ENCODE results near the gene CEP170.
A peak's percentile ranks its signal among the peaks of the same experiment; 100 is the strongest.

The CEP170 gene

GRCh38 chr1:243254927-243255790 lies at the start of gene CEP170:
Gene CEP170 (minus strand): TSS chr1:243255281. CDS start chr1:243225280, 30,001 bp downstream.
- DNase-seq, result peak; percentile 82 to 88

GRCh38 chr1:243301059-243301458 lies 46.0 kb upstream of the CEP170 start:
- DNase-seq, result no peak

DNA sequence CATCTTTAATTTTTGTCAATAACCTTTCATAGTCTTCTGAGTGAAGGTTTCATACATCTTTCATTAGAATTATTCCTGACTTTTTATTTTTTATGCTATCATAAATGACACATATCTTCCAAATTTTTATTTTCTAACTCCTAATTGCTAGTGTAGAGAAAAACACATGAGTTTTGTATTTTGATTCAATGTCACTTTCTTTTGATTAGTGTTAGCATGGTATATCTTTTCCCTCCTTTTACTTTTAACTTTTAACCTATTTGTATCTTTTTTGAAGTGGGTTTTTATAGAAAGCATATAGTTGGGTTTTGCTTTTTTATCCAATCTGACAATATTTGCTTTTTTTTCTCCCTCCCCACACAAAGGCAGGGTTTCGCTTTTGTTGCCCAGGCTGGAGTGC lies 44.0 kb upstream of the CEP170 start:
- DNase-seq, result no peak

- DNase-seq, result no peak
Measured at GRCh38 chr1:243294723-243295121, 39.6 kb upstream of the CEP170 start.

GRCh38 chr1:243293941-243294722 lies 39.1 kb upstream of the CEP170 start:
- no peak for DNase-seq

- no peak for DNase-seq
Measured at GRCh38 chr1:243292117-243292516, 37.0 kb upstream of the CEP170 start.

- DNase-seq, result no peak
Measured at GRCh38 chr1:243291292-243291691, 36.2 kb upstream of the CEP170 start.

GRCh38 chr1:243288062-243288461 lies 33.0 kb upstream of the CEP170 start:
- DNase-seq, result no peak

GRCh38 chr1:243287652-243288051 lies 32.6 kb upstream of the CEP170 start:
- no peak for DNase-seq

- no peak for DNase-seq
Measured at GRCh38 chr1:243287123-243287460, 32.0 kb upstream of the CEP170 start.

GRCh38 chr1:243286409-243287122 lies 31.5 kb upstream of the CEP170 start:
- DNase-seq, result no peak

DNA sequence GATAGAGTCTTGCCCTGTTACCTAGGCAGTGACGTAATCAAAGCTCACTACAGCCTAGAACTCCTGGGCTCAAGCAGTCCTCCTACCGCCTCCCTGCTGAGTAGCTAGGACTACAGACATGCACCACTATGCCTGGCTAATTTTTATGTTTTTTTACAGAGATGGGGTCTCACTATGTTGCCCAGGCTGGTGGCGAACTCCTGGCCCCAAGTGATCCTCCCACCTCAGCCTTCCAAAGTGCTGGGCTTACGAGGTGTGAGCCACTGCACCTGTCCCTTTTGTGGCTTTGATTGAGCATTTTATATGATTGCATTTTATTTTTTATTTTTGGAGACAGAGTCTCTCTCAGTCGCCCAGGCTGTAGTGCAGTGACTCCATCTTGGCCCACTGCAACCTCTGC lies 26.6 kb upstream of the CEP170 start:
- DNase-seq, result no peak

DNA sequence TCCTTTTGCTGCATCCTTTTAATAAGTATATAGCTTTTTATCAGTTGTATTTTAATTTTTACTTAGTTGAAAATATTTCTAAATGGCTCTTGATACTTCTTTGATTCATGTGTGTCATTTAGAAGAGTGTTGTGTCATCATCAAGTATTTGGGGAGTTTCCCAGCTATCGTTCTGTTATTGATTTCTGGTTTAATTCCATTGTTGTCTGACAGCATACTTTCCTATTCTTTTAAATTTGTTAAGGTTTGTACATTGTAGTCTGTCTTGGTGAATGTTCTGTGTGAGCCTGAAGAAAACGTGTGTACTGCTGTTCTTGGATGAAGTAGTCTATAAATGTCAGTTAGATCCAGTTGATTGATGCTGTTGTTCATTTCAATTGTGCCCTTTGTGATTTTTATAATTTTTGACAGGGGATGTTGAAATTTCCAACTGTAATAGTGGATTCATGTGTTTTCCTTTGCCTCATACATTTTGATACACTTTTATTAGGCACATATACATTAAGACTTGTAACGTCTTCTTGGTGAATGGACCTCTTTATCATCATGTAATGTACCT lies 25.6 kb upstream of the CEP170 start:
- DNase-seq, result no peak

DNA sequence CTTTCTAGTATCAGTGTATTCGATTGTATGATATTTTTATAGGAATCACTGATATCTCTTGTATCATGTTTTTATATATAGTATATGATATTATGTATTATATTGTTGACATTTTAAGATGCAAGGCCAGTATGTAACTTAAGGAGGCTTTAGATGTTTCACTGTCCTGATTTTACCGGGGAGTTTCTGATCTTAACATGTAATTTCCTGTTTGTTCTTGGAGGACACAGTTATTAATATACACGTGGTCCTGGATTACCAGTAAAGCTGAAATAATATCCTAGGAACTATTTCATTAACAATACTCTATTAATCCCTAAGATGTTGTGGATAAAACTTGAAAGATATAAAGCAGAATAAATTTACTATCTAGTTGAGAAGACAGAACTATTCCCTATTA lies 20.2 kb upstream of the CEP170 start:
- DNase-seq, result no peak

- DNase-seq, result no peak
Measured at GRCh38 chr1:243273945-243274344, 18.9 kb upstream of the CEP170 start.

DNA sequence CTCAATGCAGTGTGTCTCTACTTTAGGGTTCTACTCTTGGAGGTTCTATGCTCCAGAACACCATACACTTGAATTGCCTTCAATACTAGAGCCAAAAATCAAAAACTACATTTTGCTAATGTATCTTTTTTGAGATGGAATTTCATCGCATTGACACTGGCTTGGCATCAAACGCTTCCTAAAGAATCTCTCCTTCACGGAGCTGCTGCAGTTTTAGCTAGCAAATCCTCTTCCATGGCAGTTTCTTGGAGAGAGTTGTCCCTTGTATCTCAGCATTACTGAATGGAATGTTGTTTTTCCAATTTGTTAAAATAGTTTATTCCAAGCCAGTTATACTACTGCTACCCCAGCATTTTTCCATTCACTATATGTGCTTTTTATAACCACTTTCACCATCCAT lies 18.4 kb upstream of the CEP170 start:
- DNase-seq, result no peak

- DNase-seq, result no peak
Measured at GRCh38 chr1:243272401-243272800, 17.3 kb upstream of the CEP170 start.

DNA sequence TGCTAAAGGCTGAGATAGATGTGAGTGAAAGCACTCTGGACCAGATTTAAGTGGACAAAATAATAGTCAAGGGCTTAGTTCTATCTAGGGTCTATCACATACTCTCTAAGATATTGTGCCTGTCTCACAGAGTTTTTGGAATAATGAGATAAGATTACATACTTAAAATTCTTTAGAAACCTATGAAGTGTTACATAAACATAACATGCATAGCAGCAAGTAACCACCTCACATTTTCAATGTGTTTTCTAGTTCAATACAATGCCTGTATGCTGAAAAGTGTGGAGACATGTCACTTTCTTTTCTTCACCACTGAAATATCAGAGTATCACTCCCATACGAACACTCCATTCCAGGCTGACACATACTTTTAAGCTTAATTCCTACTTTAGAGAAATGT lies 16.9 kb upstream of the CEP170 start:
- no peak for DNase-seq

DNA sequence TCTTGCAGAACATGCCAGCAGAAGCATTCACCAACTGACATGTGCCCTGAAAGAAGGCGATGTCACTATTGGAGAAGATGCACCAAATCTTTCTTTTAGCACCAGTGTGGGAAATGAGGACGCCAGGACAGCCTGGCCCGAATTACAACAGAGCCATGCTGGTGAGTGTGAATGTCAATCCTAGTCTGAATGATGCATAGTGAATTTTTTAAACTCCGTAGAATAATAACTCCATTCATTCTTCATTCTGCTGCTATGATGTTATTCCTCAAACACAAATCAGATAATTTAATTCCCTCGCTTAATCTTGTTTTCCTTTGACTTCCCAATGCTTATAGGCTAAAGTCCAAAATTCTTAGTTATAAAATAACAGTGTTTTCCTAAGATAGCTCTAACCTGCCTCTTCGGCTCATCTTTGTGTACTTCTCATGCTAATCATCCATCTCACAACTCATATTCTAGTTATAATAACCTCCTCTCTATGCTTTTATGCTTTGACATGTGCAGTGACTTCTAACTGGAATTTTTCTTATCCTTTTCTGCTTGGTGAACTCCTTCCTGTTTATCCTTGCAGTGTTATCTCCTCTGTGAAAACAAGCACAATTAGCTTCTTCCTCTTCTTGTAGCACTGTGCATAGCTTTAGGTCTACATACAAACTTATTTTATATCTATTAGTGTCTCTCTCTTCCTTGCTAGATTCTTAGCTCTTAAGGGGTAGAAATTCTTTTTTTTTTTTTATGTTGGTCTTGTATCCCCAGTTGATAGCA lies 15.2 kb upstream of the CEP170 start:
- no peak for DNase-seq

- DNase-seq, result no peak
Measured at GRCh38 chr1:243269461-243269801, 14.3 kb upstream of the CEP170 start.

- no peak for DNase-seq
Measured at GRCh38 chr1:243268751-243269460, 13.8 kb upstream of the CEP170 start.

All from activated CD4-positive, alpha-beta T cell treated with anti-CD3 and anti-CD28 coated beads for 4 hours (primary cell).